CD4-positive, alpha-beta T cell treated with Interferon gamma for 1 hour (primary cell): ENCODE measurements around the gene ZFAND6.
A peak's percentile ranks its signal among the peaks of the same experiment; 100 is the strongest.

Source experiments
- DNase-seq: peaks from one replicate; pipeline ENCODE4 v3.0.0-alpha.2; 2020

ZFAND6 gene

GRCh38 chr15:80052597-80053304 is 6.7 kb upstream of the ZFAND6 start:
- DNase-seq: no peak

- DNase-seq: no peak
Observed at GRCh38 chr15:80055933-80056332, 3.5 kb upstream of the ZFAND6 start.

GRCh38 chr15:80058044-80058443 is 1.4 kb upstream of the ZFAND6 start:
- DNase-seq: no peak

GRCh38 chr15:80059786-80060355 is 395 bp downstream of the ZFAND6 start:
- no peak for DNase-seq

GRCh38 chr15:80060356-80061006 is 1.0 kb downstream of the ZFAND6 start:
- peak; percentile 27 for DNase-seq

GRCh38 chr15:80061582-80061981 is 2.1 kb downstream of the ZFAND6 start:
- no peak for DNase-seq

- no peak for DNase-seq
Observed at GRCh38 chr15:80066912-80067311, 7.4 kb downstream of the ZFAND6 start.

GRCh38 chr15:80068578-80068977 is 9.1 kb downstream of the ZFAND6 start:
- no peak for DNase-seq

- DNase-seq: no peak
Observed at GRCh38 chr15:80070840-80071239, 11.4 kb downstream of the ZFAND6 start.

- DNase-seq: no peak
Observed at GRCh38 chr15:80071652-80072051, 12.2 kb downstream of the ZFAND6 start.

- no peak for DNase-seq
Observed at GRCh38 chr15:80072285-80072994, 13.0 kb downstream of the ZFAND6 start.

- no peak for DNase-seq
Observed at GRCh38 chr15:80073197-80073596, 13.7 kb downstream of the ZFAND6 start.

- no peak for DNase-seq
Observed at GRCh38 chr15:80076321-80077318, 17.1 kb downstream of the ZFAND6 start.

- peak; percentile 15 for DNase-seq
Observed at GRCh38 chr15:80081390-80081789, 21.9 kb downstream of the ZFAND6 start.

- no peak for DNase-seq
Observed at GRCh38 chr15:80087104-80087503, 27.6 kb downstream of the ZFAND6 start.

- DNase-seq: no peak
Observed at GRCh38 chr15:80090041-80090440, 30.6 kb downstream of the ZFAND6 start.

GRCh38 chr15:80090879-80091503 is 31.5 kb downstream of the ZFAND6 start:
- DNase-seq: no peak

GRCh38 chr15:80093854-80094418 is 34.5 kb downstream of the ZFAND6 start:
- no peak for DNase-seq

GRCh38 chr15:80095511-80095910 is 36.0 kb downstream of the ZFAND6 start:
- DNase-seq: no peak

GRCh38 chr15:80095969-80096368 is 36.5 kb downstream of the ZFAND6 start:
- no peak for DNase-seq

GRCh38 chr15:80098341-80098740 is 38.9 kb downstream of the ZFAND6 start:
- no peak for DNase-seq

GRCh38 chr15:80099241-80099640 is 39.8 kb downstream of the ZFAND6 start:
- DNase-seq: no peak
